Measurements from ENCODE around the gene NRAS.

Gene NRAS

DNA sequence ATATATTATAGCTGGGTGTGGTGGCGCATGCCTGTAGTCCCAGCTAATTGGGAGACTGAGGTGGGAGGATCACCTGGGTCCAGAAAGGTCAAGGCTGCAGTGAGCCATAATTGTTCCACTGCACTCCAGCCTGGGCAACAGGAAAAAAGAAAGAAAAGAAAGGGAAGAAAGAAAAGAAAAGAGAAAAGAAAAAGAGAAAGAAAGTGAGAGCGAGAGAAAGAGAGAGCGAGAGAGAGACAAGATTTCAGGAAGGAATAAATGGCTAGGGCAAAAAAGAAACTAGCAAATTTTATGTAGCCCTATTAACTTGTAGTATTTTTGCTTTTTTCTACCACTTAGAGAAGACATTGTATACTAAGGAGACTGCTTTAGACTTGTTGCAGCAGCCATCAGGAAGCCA, 6.2 kb downstream of the NRAS start:
- no peak overlapping the region for H3K9ac ChIP-seq (ENCODE audit: low read depth, low read length)
- peaks cover 22% of the 10 kb centered on the region for H3K36me3 ChIP-seq (ENCODE audit: insufficient read depth, low read length)
- H3K4me1 ChIP-seq (ENCODE audit: insufficient read depth, low read length): no peaks in the 10 kb centered on the region
- no peaks in the 10 kb centered on the region for H3K9me3 ChIP-seq (ENCODE audit: control insufficient read depth, insufficient read depth, low read length)

DNA sequence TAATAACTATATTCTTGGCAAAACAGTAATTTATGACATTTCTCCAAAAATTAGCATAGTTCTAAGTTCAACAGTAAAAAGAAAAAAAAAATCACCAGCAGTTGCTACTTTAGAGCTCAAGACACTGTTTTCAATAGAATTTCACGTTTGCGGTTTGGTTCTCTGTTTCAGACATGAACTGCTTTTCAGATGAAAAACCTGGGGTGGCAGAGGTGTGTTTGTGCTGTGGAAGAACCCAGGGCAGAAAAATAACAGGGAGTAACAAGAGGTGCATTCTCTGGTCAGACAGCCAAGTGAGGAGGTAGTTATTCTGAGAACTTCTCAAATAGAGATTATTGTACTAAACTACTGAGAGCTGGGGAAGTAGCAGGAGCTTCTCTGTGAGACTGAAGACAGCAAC, 9.0 kb downstream of the NRAS start:
- Histone ChIP-seq H3K9me3 (ENCODE audit: control insufficient read depth, insufficient read depth, low read length) (no peaks in the 10 kb centered on the region), H3K36me3 (ENCODE audit: insufficient read depth, low read length) (peaks cover 19% of the 10 kb centered on the region), H3K9ac (ENCODE audit: low read depth, low read length) (no peak overlapping the region), H3K4me1 (ENCODE audit: insufficient read depth, low read length) (no peaks in the 10 kb centered on the region)

DNA sequence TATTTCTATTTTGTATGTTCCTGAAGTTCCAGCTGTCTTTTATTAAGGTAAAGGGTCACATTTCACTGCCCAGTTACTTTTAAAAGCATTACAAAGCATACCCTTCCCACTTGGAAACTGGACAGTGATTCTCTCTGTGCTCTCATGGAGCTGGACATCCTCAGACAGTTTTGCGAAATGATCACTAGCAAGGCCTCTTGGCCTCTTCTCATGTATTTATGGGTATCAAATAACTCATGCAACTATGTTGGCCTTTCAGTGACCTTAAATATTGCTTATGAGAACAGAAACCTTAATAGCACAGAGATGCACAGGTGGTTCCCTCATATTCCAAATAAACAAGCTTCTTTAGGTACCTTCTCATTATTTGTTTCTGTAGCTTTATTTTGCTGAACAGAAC, 13.3 kb downstream of the NRAS start:
- Histone ChIP-seq H3K4me1 (ENCODE audit: insufficient read depth, low read length) (no peaks in the 10 kb centered on the region), H3K9me3 (ENCODE audit: control insufficient read depth, insufficient read depth, low read length) (no peaks in the 10 kb centered on the region), H3K9ac (ENCODE audit: low read depth, low read length) (no peak overlapping the region), H3K36me3 (ENCODE audit: insufficient read depth, low read length) (no peaks in the 10 kb centered on the region)

DNA sequence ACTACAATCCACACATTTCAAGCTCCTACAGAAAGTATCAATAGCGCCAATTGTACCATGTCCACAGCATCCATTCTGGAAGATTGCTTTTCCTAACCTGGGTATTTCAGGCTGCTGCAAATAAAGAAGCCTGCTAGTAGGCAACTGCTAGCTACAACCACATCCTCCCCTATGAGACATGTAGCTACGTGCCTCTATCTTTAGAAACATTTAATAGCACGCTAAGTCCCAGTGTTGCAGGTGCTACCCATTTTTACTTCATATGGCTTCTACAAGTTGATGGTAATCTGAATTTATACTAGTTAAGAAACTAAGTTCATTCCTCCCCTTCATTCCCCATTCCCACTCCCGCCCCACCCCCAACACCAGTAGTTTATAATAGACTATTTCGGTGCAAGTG, 13.8 kb downstream of the NRAS start:
- H3K9ac ChIP-seq (ENCODE audit: low read depth, low read length): no peak overlapping the region
- no peaks in the 10 kb centered on the region for H3K36me3 ChIP-seq (ENCODE audit: insufficient read depth, low read length)
- no peaks in the 10 kb centered on the region for H3K4me1 ChIP-seq (ENCODE audit: insufficient read depth, low read length)
- no peaks in the 10 kb centered on the region for H3K9me3 ChIP-seq (ENCODE audit: control insufficient read depth, insufficient read depth, low read length)

DNA sequence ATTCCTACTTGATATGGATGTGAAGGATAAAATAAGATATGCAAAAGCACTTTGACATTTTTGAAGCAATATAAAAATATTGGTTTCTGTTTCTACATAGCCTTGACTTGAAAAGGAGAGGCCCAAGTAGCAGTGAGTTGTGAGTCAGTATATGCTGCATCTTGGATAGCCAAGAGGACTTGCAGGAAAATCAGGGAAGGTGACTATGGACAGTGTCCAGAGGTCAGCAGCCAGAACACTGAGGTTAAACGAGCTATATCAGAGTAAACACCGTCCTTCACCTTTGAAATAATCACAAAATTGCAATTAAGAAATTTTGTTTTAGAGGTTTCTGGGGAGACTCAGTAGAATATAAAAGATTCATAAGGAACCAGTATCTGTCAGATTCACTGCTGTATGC, 14.6 kb downstream of the NRAS start:
- H3K4me1 ChIP-seq (ENCODE audit: insufficient read depth, low read length): no peaks in the 10 kb centered on the region
- H3K9me3 ChIP-seq (ENCODE audit: control insufficient read depth, insufficient read depth, low read length): no peaks in the 10 kb centered on the region
- no peaks in the 10 kb centered on the region for H3K36me3 ChIP-seq (ENCODE audit: insufficient read depth, low read length)
- no peak overlapping the region for H3K9ac ChIP-seq (ENCODE audit: low read depth, low read length)

DNA sequence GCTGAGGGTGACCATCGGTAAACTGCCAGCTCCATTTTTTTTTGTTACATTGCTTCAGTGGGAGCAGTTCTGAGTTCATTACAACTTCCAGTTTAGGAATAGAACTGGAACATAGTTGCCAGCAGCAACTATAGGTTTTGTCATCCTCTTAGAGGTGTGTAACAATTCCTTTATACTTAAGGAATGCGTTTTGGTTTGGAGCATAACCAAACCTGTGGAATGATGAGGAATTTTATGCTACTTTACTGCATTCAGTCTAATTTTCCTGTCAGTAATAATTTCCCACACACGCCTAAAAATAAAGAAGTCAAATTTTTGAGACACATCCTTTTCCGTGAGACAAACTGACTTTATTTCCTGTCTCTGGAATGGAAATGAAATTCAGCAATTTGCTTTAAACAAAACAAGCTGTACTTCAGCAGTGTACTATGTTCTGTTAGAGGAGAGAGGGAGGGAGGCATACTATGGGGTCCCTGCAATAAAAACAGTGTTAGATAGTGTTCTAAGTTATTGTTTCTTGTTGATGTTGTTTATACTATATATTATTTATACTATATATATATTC, 16.5 kb downstream of the NRAS start:
- Histone ChIP-seq H3K9me3 (ENCODE audit: control insufficient read depth, insufficient read depth, low read length) (no peaks in the 10 kb centered on the region), H3K9ac (ENCODE audit: low read depth, low read length) (no peak overlapping the region)

DNA sequence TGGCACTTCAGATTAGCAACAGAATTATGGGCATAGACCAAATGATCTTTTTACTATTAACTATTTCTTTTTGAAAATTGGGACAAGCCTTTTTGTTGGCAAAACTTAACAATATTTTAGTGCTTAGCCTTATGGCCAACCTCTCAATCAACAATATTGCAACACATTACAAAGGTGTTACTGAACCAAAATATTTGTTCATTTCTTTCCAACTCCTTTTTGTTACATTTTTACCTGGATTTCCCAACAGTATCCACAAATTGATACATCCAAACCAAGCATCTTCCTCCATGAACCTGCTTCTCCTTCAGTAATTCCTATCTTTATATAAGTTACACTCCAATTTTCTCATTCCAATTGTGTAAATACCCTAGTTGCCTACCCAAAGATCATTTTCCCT, 19.8 kb downstream of the NRAS start:
- no peaks in the 10 kb centered on the region for H3K4me1 ChIP-seq (ENCODE audit: insufficient read depth, low read length)
- H3K9ac ChIP-seq (ENCODE audit: low read depth, low read length): no peak overlapping the region
- no peaks in the 10 kb centered on the region for H3K36me3 ChIP-seq (ENCODE audit: insufficient read depth, low read length)

More for the DNA sequence above, 16.5 kb downstream of the NRAS start:
- Histone ChIP-seq H3K36me3 (ENCODE audit: insufficient read depth, low read length) (no peaks in the 10 kb centered on the region), H3K4me1 (ENCODE audit: insufficient read depth, low read length) (no peaks in the 10 kb centered on the region)

DNA sequence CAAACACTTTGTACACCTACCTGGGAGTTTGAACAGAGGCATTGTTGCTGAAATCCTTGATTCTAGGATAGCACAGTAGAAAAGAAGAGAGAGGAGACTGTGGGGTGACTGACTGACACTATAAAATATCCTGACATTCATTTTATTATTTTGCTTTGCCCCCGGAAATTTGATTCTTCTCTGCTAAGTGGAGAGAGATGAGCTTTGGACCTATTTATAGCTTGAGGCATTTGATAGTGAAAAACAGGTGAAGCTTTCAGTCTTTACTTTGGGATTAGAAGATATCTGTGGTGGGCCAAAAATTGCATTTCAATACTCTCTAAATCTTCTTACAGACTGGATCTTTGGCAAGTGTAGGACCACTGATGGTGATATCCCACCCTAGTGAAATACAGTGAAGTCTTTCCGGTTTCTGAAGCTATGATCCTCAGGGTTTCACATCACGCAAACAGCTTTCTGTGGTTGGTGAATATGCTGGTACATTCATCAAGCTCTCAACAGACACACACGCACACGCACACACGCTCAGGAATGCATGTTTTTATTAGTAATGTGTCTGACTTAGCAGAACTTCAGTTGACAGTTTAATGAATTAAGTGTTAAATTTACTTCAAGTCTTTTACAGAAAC, 21.0 kb downstream of the NRAS start, which contains the start of gene AMPD1:
Gene AMPD1, minus strand, starts transcription at position 117 of the 629 bp plus-strand sequence. Its CDS starts 75 bp downstream, at position 42.
- Histone ChIP-seq H3K9me3 (ENCODE audit: control insufficient read depth, insufficient read depth, low read length) (no peaks in the 10 kb centered on the region), H3K4me1 (ENCODE audit: insufficient read depth, low read length) (no peaks in the 10 kb centered on the region), H3K9ac (ENCODE audit: low read depth, low read length) (no peak within 1 kb of the TSS)

More for the DNA sequence above, 19.8 kb downstream of the NRAS start:
- no peaks in the 10 kb centered on the region for H3K9me3 ChIP-seq (ENCODE audit: control insufficient read depth, insufficient read depth, low read length)

DNA sequence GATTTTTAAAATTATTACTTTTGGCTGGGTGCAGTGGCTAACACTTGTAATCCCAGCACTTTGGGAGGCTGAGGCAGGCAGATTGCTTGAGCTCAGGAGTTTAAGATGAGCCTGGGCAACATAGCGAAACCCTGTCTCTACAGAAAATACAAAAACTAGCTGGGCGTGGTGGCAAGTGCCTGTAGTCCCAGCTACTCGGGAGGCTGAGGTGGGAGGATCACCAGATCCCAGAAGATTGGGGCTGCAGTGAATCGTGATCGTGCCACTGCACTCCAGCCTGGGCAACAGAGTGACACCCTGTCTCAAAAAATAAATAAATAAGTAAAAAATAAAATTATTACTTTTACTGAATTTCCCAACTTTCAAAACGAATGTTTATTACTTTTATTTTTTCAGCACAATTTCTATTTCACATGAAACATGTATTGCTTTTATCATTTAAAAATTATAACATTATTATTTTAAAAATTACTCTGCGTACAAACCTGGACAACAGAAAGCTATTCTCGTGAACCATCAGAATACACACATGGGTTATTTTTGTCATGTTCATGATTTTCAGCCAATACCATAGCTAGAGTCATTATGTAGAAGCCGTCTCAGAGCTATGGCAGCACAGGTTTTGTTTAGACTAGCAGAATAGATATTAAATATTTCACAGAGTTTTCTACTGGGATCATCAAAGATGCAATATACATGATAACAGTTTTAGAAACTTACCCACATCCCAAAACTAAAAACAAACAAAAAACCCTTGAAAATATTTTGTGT, 21.8 kb downstream of the NRAS start:
- Histone ChIP-seq H3K9ac (ENCODE audit: low read depth, low read length) (no peak overlapping the region), H3K36me3 (ENCODE audit: insufficient read depth, low read length) (no peaks in the 10 kb centered on the region), H3K4me1 (ENCODE audit: insufficient read depth, low read length) (no peaks in the 10 kb centered on the region), H3K9me3 (ENCODE audit: control insufficient read depth, insufficient read depth, low read length) (no peaks in the 10 kb centered on the region)

More for the DNA sequence above, 21.0 kb downstream of the NRAS start, which contains the start of gene AMPD1:
- no peaks in the 10 kb centered on the region for H3K36me3 ChIP-seq (ENCODE audit: insufficient read depth, low read length)

DNA sequence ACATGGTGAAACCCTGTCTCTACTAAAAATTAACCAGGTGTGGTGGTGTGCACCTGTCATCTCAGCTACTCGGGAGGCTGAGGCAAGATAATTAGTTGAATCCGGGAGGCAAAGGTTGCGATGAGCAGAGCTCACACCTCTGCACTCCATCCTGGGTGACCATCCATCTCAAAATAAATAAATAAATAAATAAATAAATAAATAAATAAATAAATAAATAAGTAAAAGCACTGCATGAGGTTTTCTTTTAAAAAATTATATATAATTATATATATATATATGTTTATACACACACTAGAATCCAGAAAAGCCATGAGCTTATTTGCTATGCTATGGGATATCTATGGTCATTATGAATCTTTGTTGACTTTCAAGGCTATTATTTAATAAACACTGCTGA, 23.6 kb downstream of the NRAS start:
- H3K36me3 ChIP-seq (ENCODE audit: insufficient read depth, low read length): no peaks in the 10 kb centered on the region
- H3K9me3 ChIP-seq (ENCODE audit: control insufficient read depth, insufficient read depth, low read length): no peaks in the 10 kb centered on the region
- H3K4me1 ChIP-seq (ENCODE audit: insufficient read depth, low read length): no peaks in the 10 kb centered on the region
- no peak overlapping the region for H3K9ac ChIP-seq (ENCODE audit: low read depth, low read length)

DNA sequence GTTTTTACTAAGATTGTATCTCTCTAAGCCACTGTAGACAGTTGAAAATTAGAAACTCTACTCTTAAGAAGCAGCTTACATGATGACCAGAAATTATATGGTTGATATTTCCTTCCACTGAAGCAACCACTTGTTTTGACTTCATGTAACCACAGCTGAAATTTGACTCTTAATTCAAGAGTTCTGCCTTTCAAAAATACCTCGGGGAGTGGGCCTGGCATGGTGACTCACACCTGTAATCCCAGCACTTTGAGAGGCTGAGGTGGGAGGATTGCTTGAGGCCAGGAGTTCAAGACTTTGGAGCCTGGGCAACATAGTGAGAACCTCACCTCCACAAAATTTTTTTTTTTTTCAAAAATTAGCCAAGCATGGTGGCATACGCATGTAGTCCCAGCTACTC, 25.5 kb downstream of the NRAS start:
- H3K9me3 ChIP-seq (ENCODE audit: control insufficient read depth, insufficient read depth, low read length): no peaks in the 10 kb centered on the region
- H3K9ac ChIP-seq (ENCODE audit: low read depth, low read length): no peak overlapping the region
- no peaks in the 10 kb centered on the region for H3K4me1 ChIP-seq (ENCODE audit: insufficient read depth, low read length)
- no peaks in the 10 kb centered on the region for H3K36me3 ChIP-seq (ENCODE audit: insufficient read depth, low read length)

DNA sequence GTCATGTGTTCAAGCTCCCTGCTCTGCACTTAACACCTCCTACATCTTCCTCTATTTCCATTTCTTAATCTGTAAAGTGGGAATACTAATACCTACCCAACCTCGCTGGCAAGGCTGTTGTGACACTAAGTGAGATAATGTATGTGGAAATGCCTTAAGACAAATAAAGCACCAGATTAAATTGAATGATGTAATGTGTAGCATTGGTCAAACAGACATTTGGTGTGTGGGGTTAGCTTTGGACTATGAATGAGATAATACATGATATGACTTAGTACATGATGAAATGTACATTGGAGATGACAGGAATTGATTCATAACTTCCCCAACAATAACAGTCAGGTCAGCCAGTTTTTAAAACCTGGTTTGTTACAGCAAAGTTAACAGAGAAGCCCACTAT, 26.4 kb downstream of the NRAS start:
- no peaks in the 10 kb centered on the region for H3K36me3 ChIP-seq (ENCODE audit: insufficient read depth, low read length)
- H3K4me1 ChIP-seq (ENCODE audit: insufficient read depth, low read length): no peaks in the 10 kb centered on the region
- no peak overlapping the region for H3K9ac ChIP-seq (ENCODE audit: low read depth, low read length)
- H3K9me3 ChIP-seq (ENCODE audit: control insufficient read depth, insufficient read depth, low read length): no peaks in the 10 kb centered on the region

DNA sequence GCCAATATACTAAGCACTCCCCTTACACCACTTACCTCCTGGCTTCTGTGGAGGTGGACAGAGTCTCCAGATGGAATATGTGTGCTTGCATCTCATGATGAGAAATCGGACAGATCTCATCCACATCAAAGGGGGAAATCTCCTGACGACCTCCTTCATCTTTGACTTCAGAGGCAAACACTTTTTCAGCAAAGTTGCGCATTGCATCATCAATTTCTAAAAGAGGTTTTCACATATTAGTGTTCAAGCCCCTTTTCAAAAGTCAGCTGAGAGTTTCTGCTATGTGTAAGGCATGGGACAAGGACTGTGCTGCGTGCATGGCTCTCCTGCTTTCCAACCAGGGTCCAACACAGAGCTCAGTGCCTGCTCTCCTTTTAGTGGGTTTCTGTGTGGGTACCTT, 28.0 kb downstream of the NRAS start:
- no peaks in the 10 kb centered on the region for H3K4me1 ChIP-seq (ENCODE audit: insufficient read depth, low read length)
- no peak overlapping the region for H3K9ac ChIP-seq (ENCODE audit: low read depth, low read length)
- no peaks in the 10 kb centered on the region for H3K36me3 ChIP-seq (ENCODE audit: insufficient read depth, low read length)
- H3K9me3 ChIP-seq (ENCODE audit: control insufficient read depth, insufficient read depth, low read length): no peaks in the 10 kb centered on the region

DNA sequence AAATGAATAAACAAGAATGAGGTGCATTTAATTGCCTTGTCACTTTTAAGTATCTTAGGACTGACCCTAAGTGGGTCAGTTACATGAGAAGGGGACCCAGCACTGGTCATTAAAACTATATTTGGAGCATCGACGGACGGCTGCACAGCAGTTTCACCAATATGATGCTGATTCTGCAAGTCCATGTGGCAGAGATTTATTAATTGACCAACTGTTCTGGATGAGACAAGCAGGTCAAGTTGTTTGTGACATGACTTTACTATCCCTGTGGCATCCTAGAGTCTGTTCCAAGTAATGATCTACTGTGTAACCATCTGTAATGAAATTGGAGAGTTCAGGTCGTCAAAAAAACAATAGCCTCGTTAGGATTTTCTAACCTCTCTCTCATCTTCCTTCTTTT, 30.7 kb downstream of the NRAS start:
- Histone ChIP-seq H3K9ac (ENCODE audit: low read depth, low read length) (no peak overlapping the region), H3K4me1 (ENCODE audit: insufficient read depth, low read length) (no peaks in the 10 kb centered on the region), H3K36me3 (ENCODE audit: insufficient read depth, low read length) (no peaks in the 10 kb centered on the region)

DNA sequence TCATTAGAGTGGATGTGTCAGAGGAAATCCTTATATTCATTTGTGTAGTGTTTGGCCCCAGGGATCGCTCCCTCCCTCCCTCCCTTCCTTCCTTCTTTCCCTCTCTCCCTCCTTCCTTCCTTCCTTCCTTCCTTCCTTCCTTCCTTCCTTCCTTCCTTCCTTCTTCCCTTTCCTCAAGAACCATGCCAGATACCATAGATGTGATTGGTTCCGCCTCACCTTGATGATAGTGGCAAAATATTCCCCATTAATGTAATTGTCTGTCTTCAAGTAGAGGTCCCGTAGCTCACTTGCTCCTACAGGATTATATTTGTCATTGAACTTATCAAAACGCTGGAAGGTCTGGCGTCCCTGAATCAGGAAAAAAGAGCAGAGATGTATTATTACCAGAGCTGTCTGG, 38.9 kb downstream of the NRAS start:
- Histone ChIP-seq H3K36me3 (ENCODE audit: insufficient read depth, low read length) (no peaks in the 10 kb centered on the region), H3K4me1 (ENCODE audit: insufficient read depth, low read length) (no peaks in the 10 kb centered on the region), H3K9me3 (ENCODE audit: control insufficient read depth, insufficient read depth, low read length) (no peaks in the 10 kb centered on the region), H3K9ac (ENCODE audit: low read depth, low read length) (no peak overlapping the region)

More for the DNA sequence above, 30.7 kb downstream of the NRAS start:
- no peaks in the 10 kb centered on the region for H3K9me3 ChIP-seq (ENCODE audit: control insufficient read depth, insufficient read depth, low read length)

All from ES-I3 (cell line).